Activated effector memory CD4-positive, alpha-beta T cell treated with anti-CD3 and anti-CD28 coated beads, Interleukin-2, amount 50 U/mL, for 16 hours (primary cell): ENCODE data around the gene ASB18.

Experiments used
- DNase-seq: peaks from one replicate; pipeline ENCODE4 v3.0.0-alpha.2; 2020

Gene ASB18

GRCh38 chr2:236161531-236161930, 102.7 kb downstream of the ASB18 start:
- no peak for DNase-seq

DNA sequence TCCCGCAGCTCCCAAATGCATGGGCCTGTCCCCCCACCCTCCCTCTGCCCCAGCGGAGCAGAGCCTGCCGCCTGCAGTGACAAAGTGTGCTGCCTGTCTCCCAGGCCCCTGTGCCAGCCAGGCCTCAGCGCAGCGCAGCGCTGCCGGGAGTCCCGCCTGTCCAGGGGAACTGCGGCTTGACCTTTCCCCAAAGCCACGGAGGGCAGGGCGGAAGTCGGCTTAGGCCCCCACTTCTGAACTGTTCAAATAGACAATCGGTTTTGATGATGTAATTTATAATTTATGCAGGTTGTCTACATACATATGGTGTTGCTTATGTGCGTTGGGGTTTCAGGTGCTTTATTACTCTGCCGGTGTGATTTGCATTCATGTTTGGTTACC, 103.1 kb downstream of the ASB18 start:
- DNase-seq: no peak

- no peak for DNase-seq
Measured at GRCh38 chr2:236160366-236161081, 103.7 kb downstream of the ASB18 start.

DNA sequence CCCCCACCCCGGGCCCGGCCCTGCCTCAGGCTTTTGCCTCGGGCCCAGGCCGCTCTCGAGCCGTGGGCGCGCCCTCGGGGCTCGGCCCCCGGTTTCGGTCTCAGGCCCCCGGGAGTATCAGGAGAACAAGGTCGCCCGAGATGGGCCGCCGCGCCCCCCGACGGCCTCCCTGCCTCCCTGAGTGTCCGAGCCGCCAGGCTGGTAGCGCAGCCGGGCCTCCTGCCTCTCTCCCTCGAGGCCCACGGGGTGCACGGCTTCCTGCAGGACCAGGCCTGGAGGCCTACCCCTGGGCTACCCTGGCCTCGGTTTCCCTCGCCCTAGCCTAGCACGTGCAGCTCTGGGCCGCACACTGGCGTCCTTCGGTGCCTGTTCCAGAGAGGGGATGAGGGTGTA, 104.4 kb downstream of the ASB18 start:
- no peak for DNase-seq

- no peak for DNase-seq
Measured at GRCh38 chr2:236158969-236159777, 105.0 kb downstream of the ASB18 start.

GRCh38 chr2:236157815-236158498, 106.2 kb downstream of the ASB18 start:
- no peak for DNase-seq

GRCh38 chr2:236157366-236157765, 106.8 kb downstream of the ASB18 start:
- no peak for DNase-seq

GRCh38 chr2:236156860-236157194, 107.4 kb downstream of the ASB18 start:
- DNase-seq: no peak

GRCh38 chr2:236156095-236156859, 107.9 kb downstream of the ASB18 start:
- no peak for DNase-seq

- no peak for DNase-seq
Measured at GRCh38 chr2:236155406-236155805, 108.8 kb downstream of the ASB18 start.

DNA sequence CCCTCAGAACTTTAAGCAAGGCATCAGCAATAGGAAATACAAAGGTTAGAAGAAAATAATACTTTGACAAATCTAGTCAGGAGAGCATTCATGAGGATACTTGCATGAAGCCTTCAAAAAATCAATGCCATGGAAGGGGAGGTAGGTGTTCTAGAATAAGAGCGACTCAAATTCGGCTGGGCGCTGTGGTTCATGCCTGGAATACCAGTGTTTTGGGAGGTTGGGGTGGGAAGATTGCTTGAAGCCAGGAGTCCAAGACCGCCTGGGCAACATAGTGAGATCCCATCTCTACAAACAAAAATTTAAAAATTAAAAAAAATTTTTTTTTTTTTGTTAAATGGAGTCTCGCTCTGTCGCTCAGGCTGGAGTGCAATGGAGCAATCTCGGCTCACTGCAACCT, 117.8 kb downstream of the ASB18 start:
- DNase-seq: no peak

DNA sequence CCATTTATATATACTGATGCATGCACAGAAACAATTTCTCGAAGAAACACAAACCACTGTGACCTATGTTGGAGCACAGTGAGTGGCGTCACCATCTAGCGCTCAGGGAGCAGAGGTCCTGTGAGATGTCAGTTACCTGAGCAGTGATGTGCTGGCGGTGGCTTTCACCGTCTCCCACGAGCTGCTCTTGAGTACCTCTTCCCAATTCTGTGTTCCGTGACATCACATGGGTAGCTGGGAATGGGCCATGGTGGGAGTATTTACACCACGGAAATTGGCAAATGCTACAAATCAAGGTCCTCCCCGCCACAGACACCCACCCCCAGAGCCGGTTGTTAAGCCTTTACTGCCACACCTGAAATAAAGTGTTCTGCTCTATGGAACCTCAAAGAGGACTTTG, 120.4 kb downstream of the ASB18 start:
- DNase-seq: no peak
